ENCODE measurements around the gene ELOF1.

DNA sequence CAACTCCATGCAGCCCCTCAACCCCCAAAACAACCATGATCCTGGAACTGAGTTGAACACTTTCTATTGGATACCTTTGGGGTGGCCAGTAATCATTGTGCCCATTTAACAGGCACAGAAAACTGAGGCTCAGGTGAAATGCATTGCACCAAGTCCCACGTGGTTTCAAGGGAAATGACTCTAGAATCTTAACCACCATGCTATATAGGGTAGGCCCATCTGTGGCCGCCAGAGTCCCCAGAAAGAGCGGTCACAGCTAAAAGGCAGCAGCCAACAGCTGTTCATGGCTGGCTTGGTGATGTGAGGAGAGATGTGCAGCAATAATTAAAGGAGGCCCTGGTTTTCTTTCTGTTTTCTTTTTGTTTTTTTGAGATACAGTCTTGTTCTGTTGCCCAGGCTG lies 17.8 kb downstream of the ELOF1 start:
- no peak for TF ChIP-seq CTCF (IDR thresholded peaks at IDR 0.05; ENCODE audit: poor library complexity, severe bottlenecking)
- TF ChIP-seq EZH2 (IDR thresholded peaks at IDR 0.05; ENCODE audit: borderline replicate concordance, insufficient read depth, low read length, poor library complexity, severe bottlenecking) = no peak
- no peak for TF ChIP-seq POLR2AphosphoS5 (IDR thresholded peaks at IDR 0.05)
- no peak for TF ChIP-seq EP300 (conservative IDR thresholded peaks at IDR 0.05; ENCODE audit: poor library complexity, severe bottlenecking)
- TF ChIP-seq REST (IDR thresholded peaks at IDR 0.05; ENCODE audit: borderline replicate concordance) = no peak

Measured in neural cell (in vitro differentiated cells).